HG03469 (cell line): ENCODE data around the gene WWC2.

Source experiments
- ATAC-seq: cut with Tn5 transposase; IDR thresholded peaks from one replicate; pipeline ENCODE4 v1.9.1; 2021; ENCODE audit warnings: mild to moderate bottlenecking, moderate library complexity, moderate number of reproducible peaks; ENCODE audit not compliant: unreplicated experiment

The WWC2 gene

DNA sequence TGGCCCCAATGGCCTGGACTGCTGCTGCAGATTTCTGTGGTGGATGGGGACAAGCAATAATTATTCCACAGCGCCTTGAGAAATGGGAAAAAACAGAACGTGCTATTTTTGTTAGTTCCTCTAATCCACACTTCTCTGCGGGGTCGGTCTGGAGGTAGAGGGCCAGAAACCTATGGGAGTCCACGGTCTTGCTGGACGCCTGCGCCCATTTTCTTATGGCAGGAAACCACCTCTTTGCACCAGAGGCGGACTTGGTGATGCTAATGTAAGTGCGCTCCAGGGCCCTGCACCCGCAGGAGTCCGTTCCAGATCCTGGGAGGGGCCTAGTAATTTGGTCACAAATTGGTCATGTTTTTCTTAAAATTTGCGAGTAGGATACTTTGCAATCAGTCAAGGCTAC, 249.1 kb downstream of the WWC2 start:
- no peak for ATAC-seq

GRCh38 chr4:183348706-183349659, 249.9 kb downstream of the WWC2 start:
- ATAC-seq: no peak

GRCh38 chr4:183349673-183350072, 250.6 kb downstream of the WWC2 start:
- no peak for ATAC-seq

DNA sequence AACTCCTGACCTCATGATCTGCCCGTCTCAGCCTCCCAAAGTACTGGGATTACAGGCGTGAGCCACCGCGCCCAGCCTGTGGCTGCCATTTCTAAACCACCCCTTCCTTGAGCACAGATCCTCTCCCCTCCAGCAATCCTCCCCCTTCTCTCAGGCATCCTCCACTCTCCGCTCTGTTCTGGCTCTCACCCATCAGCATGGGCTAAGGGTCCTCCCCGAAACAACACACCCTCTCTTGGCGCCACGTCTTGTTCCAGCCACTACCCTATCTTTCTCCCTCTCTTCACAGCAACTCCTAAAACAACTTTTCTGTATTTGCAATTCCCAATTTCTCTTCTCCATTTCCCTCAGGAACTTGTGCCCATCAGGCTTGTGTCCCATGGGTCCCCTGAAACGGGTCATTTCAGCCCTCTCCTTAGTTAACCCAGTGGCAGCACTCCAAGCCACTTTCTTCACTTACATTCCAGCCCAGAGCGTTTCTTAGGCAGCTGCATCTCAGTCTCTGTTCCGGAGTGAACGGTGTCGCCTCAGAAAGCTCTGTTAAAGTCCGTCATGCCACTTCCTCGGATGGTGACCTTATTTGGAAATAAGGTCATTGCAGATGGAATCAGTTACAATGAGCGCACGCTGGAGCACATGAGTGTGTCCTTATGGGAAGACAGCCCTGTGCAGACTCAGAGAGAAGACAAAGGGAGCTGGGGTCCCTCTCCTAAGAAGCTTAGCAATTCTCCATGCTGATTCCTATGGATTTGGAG, 251.4 kb downstream of the WWC2 start:
- no peak for ATAC-seq

DNA sequence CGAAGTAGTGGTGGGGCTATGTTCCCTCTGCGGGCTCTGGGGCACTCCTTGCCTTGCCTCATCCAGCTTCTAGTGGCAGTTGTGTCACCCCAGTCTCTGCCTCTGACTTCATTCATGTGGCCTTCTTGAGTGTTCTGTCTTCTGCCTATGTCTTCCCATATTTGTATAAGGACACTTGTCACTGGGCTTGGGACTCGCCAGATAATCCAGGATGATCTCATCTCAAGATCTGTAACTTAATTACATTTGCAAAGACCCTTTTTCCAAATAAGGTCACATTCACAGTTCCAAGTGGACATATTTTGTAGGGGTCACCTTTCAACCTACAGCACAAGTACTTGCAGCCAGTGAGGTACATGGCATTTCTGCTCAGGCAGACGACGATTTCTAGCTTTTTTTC, 253.5 kb downstream of the WWC2 start:
- ATAC-seq: no peak

DNA sequence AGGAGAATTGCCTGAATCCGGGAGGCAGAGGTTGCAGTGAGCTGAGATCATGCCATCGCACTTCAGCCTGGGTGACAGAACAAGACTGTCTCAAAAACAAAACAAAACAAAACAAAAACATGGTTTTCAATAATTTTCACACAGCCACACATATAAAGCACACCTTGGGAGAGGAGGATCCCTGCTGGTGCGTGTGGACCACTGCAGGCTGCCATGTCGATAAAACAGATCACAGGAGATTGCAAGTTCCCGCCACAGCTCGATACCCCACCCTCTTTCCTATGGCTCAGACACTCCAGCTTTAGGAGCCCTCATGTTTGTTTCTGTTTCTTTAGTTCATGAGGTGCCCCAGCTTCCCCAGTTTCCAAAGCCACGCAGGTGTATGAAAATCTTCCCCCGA, 254.5 kb downstream of the WWC2 start:
- no peak for ATAC-seq

GRCh38 chr4:183354219-183354618, 255.2 kb downstream of the WWC2 start:
- no peak for ATAC-seq

GRCh38 chr4:183355405-183355804, 256.3 kb downstream of the WWC2 start:
- ATAC-seq: no peak

- ATAC-seq: no peak
Measured at GRCh38 chr4:183356173-183356830, 257.2 kb downstream of the WWC2 start.

DNA sequence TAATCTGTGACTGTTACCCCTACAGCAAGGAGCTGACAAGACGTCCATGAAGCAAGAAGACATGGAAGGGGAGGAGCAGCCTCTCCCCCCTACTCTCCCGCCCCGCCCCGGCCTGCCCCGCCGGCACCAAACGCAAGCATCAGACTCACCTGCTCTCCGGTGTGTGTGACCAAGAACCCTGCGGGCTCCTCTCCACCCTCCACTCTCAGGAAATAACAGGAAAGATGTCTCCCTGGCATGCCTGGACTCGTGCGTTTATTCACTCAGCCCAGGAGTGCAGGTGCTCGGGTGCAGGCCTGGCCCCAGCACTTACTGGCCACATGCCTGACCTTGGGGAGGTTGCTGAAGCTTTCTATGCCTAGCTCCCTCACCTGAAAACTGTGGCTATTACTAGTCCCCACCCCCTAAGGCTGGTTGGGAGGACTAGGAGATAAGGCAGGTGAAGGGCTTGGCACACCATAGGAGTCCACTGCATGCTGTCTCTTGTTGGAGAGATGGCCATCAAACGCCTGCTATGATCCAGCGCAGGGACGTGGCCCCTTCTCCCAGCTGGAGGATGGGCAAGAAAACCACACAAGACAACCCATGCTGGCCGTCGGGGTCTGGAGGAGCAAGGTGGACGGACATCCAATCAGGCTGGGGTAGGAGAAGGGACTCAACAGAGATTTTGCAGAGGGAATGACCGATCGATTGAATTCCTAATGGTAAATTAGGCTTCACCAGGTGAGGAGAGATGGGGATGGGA, 258.0 kb downstream of the WWC2 start:
- no peak for ATAC-seq

DNA sequence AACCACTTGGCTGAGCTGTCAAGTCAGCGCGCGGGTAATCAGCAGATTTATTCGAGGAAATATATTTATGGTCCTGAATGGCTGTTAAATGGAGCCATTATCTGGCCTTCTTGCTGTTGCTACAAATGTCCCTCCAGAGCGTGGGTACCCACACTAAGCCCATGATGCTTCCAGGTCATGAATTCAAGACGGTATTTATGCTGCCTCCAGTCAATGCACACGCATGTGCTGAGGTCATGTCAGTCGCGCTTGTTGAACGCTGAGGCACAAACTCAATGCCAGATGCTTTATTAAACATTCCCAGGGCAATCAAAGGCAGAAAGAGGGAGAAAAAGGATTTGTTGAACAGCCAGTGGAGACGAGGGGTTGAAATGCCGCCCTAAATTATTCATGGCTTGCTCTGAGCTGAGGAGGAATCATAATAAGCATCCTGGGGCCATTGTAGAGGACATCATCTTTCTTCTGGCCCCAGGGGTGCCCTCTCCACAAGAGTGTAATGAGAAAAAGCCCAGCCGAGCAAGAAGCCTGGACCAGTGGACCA, 259.2 kb downstream of the WWC2 start:
- no peak for ATAC-seq

- ATAC-seq: no peak
Measured at GRCh38 chr4:183360161-183360919, 261.3 kb downstream of the WWC2 start.

DNA sequence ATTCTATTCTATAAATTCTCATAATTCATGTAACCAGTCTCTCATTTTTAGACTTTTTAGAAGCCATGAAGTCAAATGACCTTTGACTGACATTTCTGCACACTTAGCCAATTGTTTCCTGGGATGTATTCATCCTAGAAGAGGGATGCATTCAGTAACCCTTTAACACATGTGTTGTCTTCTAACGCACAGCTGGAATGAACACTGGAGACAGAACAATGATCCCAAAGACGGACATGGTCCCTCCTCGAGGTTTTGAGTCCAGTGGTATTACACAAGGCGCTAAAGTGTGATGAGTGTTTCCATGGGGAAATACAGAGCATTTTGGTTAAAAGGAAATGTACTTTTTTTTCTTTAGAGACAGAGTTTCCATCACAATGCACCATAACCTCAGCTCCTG, 263.0 kb downstream of the WWC2 start:
- ATAC-seq: no peak

DNA sequence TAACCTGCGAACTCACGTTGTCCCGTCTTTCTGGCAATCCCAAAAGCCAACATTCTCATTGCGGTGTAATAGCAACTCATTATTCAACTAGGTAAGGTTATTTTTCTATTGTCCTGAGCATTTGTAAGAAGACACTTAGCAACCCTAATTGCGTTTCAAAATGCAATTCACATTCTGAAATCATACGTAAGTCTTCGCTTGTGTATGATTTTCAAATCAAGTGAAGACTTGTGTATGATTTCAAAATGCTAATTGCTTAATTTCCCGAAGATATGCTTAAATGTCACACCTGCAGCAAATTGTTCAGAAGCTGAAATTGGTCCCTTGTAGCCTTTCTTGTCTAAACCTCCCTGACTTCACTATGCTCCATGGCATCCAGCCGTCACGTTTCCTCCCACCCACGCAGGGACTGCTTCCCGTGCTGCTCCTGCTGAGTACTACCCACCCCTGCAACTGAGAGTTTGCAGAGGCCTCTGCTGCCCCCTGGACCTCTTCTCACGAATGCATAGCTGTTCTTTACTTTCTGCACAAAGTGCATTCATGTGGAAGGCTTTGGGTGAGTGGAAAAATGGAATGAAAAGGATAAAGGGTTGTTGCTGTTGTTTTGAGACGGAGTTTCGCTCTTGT, 264.0 kb downstream of the WWC2 start:
- ATAC-seq: no peak

- ATAC-seq: no peak
Measured at GRCh38 chr4:183364025-183364424, 265.0 kb downstream of the WWC2 start.

GRCh38 chr4:183366206-183366835, 267.3 kb downstream of the WWC2 start:
- no peak for ATAC-seq

DNA sequence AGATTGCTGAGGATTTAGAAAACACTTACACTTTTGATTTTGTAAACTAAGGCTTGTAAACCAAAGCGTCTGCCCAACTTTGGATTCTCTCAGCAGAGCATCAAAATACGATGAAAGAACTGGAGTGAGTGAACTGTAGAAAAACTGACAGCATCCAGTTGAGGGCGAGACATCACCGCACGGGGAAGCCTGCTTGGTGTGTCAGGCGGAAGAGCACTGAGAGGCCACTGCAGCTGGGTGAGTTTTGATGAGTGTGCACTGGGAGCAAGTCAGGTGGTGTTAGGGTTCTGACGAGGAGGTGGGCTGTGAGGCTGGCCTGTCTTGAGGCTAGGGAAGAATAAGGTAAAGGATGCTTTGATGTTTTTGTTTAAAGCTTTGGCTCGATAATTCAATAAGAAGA, 270.0 kb downstream of the WWC2 start:
- no peak for ATAC-seq
